HepG2 (cell line): ENCODE data around the gene MVK. TPM values are rescaled to one million over a fixed set of nuclear protein-coding genes. Genes with fewer than 3 reads are reported as not detected.

Source experiments
- ATAC-seq: fragments of 200-7000 bp; cut with Tn5 transposase; 3 replicates; pipeline ENCODE4 v1.9.1; 2020; ENCODE audit warnings: mild to moderate bottlenecking, moderate library complexity
- BruUV-seq: library from RNA; stranded (reverse); fragments of 400-500 nt; replicated peaks from 2 replicates; lab custom pipeline; 2021; lab: Mats Ljungman, UMichigan
- CTCF ChIA-PET: fragments of 300-600 bp; formaldehyde crosslinking; extraction: SDS; loops from one replicate; lab custom pipeline; 2021; ENCODE audit warnings: low total read pairs, inconsistent platforms, low intra/inter-chr PET ratio; lab: Yijun Ruan, JAX
- POLR2A ChIA-PET: fragments of 350-600 bp; sonication (Branson Sonifier 250); formaldehyde crosslinking; loops from one replicate; lab custom pipeline; 2020; ENCODE audit warnings: antibody characterized with exemption, inconsistent platforms; lab: Yijun Ruan, JAX
- DNase-seq: peaks from one replicate; pipeline ENCODE4 v3.0.0-alpha.2; 2015; ENCODE audit warnings: low spot score
- FAIRE-seq: peaks from 3 replicates; lab custom pipeline; 2011; peaks lifted over from hg19 to GRCh38; lab: Jason Lieb, UNC
- H2AFZ ChIP-seq: one replicate; pipeline ENCODE4 v1.6.1; 2011; ENCODE audit warnings: low read length, inconsistent platforms
- H3K27ac ChIP-seq: fragments of 300-600 bp; 3 replicates; pipeline ENCODE4 v1.8.0; 2011; ENCODE audit warnings: mixed run types, mild to moderate bottlenecking, mixed read lengths, low read length, inconsistent platforms; ENCODE audit not compliant: insufficient read depth; ENCODE audit errors: extremely low read length
- H3K27me3 ChIP-seq, 2 experiments: fragments of 200-600 bp in 1 of 2; 2 replicates in 1 of 2; 3 replicates in 1 of 2; pipeline versions ENCODE4 v1.6.0 to v1.8.0; 2011; ENCODE audit warnings: low read length in 2 of 2, mild to moderate bottlenecking in 2 of 2, moderate library complexity in 2 of 2, inconsistent platforms in 1 of 2; ENCODE audit not compliant: insufficient read depth in 2 of 2, control insufficient read depth in 1 of 2
- H3K36me3 ChIP-seq, 2 experiments: fragments of 200-600 bp in 1 of 2; replicated peaks in 1 of 2; 2 replicates in 1 of 2; 3 replicates in 1 of 2; pipeline versions ENCODE4 v1.5.1 to v1.8.0; 2011; ENCODE audit warnings: low read length in 2 of 2, inconsistent platforms in 1 of 2; ENCODE audit not compliant: insufficient read depth in 2 of 2, control insufficient read depth in 1 of 2
- H3K4me1 ChIP-seq: 2 replicates; pipeline ENCODE4 v1.5.1; 2012; ENCODE audit warnings: low read length, inconsistent platforms; ENCODE audit not compliant: insufficient read depth
- H3K4me2 ChIP-seq: 2 replicates; pipeline ENCODE4 v1.6.0; 2011; ENCODE audit warnings: low read depth, low read length, inconsistent platforms
- H3K4me3 ChIP-seq, 3 experiments: fragments of 200-600 bp in 1 of 3; sonication (generic), shearing (Covaris generic) in 1 of 3; replicated peaks in 1 of 3; 2 replicates each; pipeline ENCODE4 v1.5.1; 2011 to 2016; ENCODE audit warnings: low read length in 3 of 3, inconsistent platforms in 2 of 3, low read depth in 2 of 3, mild to moderate bottlenecking in 2 of 3, control low read depth in 1 of 3, mixed read lengths in 1 of 3; ENCODE audit not compliant: insufficient read depth in 1 of 3
- H3K79me2 ChIP-seq: one replicate; pipeline ENCODE4 v1.6.1; 2011; ENCODE audit warnings: low read length, inconsistent platforms; ENCODE audit not compliant: insufficient read depth
- H3K9ac ChIP-seq: 2 replicates; pipeline ENCODE4 v1.6.0; 2011; ENCODE audit warnings: mild to moderate bottlenecking, low read depth, low read length, inconsistent platforms; ENCODE audit not compliant: insufficient read depth
- H3K9me3 ChIP-seq: 2 replicates; pipeline ENCODE4 v1.5.1; 2012; ENCODE audit warnings: mild to moderate bottlenecking, low read length
- H4K20me1 ChIP-seq: 2 replicates; pipeline ENCODE4 v1.6.0; 2011; ENCODE audit warnings: inconsistent platforms, mild to moderate bottlenecking, low read length, moderate library complexity; ENCODE audit not compliant: insufficient read depth
- AGO2 ChIP-seq: fragments of 200-400 bp; formaldehyde crosslinking; optimal IDR thresholded peaks from 2 replicates; pipeline ENCODE3; 2017; ENCODE audit warnings: mild to moderate bottlenecking, low read depth, low read length, moderate library complexity
- ARID5B ChIP-seq: IDR thresholded peaks from 2 replicates; pipeline ENCODE4 v1.4.0; 2020; ENCODE audit warnings: mild to moderate bottlenecking, missing genetic modification reagents
- MAX ChIP-seq: IDR thresholded peaks from 2 replicates; pipeline ENCODE4 v1.6.1; 2012; ENCODE audit warnings: inconsistent platforms
- NR1H2 ChIP-seq: sonication (generic); formaldehyde crosslinking; IDR thresholded peaks from 2 replicates; pipeline ENCODE4 v1.8.1; 2022; ENCODE audit warnings: low read depth, missing genetic modification reagents, borderline replicate concordance
- SMAD3 ChIP-seq: sonication (generic); formaldehyde crosslinking; IDR thresholded peaks from 2 replicates; pipeline ENCODE4 v1.4.0; 2020; ENCODE audit warnings: missing genetic modification reagents
- ZNF609 ChIP-seq: sonication (generic); formaldehyde crosslinking; IDR thresholded peaks from 2 replicates; pipeline ENCODE4 v1.4.0; 2020; ENCODE audit warnings: mild to moderate bottlenecking, missing genetic modification reagents, borderline replicate concordance
- ZNF687 ChIP-seq: sonication (generic); formaldehyde crosslinking; IDR thresholded peaks from 2 replicates; pipeline ENCODE4 v1.5.1; 2020; ENCODE audit warnings: mild to moderate bottlenecking, missing genetic modification reagents, moderate library complexity
- WGBS: methylation state at CpG from one replicate; pipeline ENCODE4 v1.1.6; 2017; ENCODE audit warnings: low lambda C conversion rate; 5-methylcytosine and 5-hydroxymethylcytosine counted together
- in situ Hi-C: cut with HindIII; loops from 2 replicates; pipeline ENCODE4 v1.10.0; 2017; ENCODE audit warnings: low pct_unique_long_range_greater_than_20kb; ENCODE audit not compliant: extremely low pct_ligation_motif_present
- intact Hi-C: fragments of 100-400 bp; cut with micrococcal nuclease; formaldehyde crosslinking; loops from one replicate; pipeline ENCODE4 v1.10.0; 2022; ENCODE audit not compliant: unreplicated experiment
- polyA plus RNA-seq, 8 experiments: library from polyadenylated mRNA; depleted of rRNA in 3 of 8; stranded (reverse) in 7 of 8; unstranded in 1 of 8; fragments of >200 nt; fragmentation: Illumina TruSeq in 4 of 8; extraction: Trizol in 4 of 8; gene quantifications; 2 replicates each; pipeline versions ENCODE4 v1.2.1 to v1.2.3, GENCODE V29; 2011 to 2016; ENCODE audit warnings: low read depth in 4 of 8, missing spikeins in 1 of 8, mixed read lengths in 1 of 8; ENCODE audit not compliant: insufficient read depth in 1 of 8
- total RNA-seq, 5 experiments: library from RNA; depleted of rRNA; stranded (reverse); fragments of >200 nt; fragmentation: Illumina TruSeq; extraction: Trizol; gene quantifications; 2 replicates each; pipeline ENCODE4 v1.2.3, GENCODE V29; 2016; ENCODE audit warnings: low read depth in 1 of 5

The MVK gene
- total and polyA plus RNA-seq, 2 of the 13 experiments (the other 11 are each of a cell fraction or from before 2014, with no cell fraction given) = 11.6 to 66.9 TPM

GRCh38 chr12:109557200-109557599 lies 16.4 kb upstream of the MVK start (continued):
- TF ChIP-seq ARID5B (CRISPR knock-in tag) (no peak), NR1H2 (CRISPR knock-in tag) (no peak)

- H3K9me3 ChIP-seq = no peaks in the 10 kb centered on the region
- H4K20me1 ChIP-seq = no peaks in the 10 kb centered on the region
- DNase-seq (no peak), FAIRE-seq (no peak), ATAC-seq (no peak)
- peaks cover 2 to 14% of the 10 kb centered on the region in 2 experiments; a peak in 3 of 5 replicates for H3K36me3 ChIP-seq
- intact Hi-C loops (no loop called here), in situ Hi-C loops (no loop called here)
- H3K27me3 ChIP-seq = peaks cover 0 to 5% of the 10 kb centered on the region in 2 experiments; a peak in 2 of 5 replicates
- WGBS = 81% methylated on average over 11 of the region's 12 CpGs
- no TSS peak for BruUV-seq
- no peak overlapping the region for H3K9ac ChIP-seq
- POLR2A ChIA-PET = no interaction called here
- no peak for TF ChIP-seq SMAD3 (CRISPR knock-in tag)
- TF ChIP-seq AGO2 = peak; percentile 6
- peak; percentile 2; the same call in 1 of the 2 replicates for TF ChIP-seq MAX
- TF ChIP-seq ZNF609 (CRISPR knock-in tag) = no peak
- TF ChIP-seq ZNF687 (CRISPR knock-in tag) = peak; percentile 59
- no peak overlapping the region for H3K4me3 ChIP-seq
- H3K4me2 ChIP-seq = no peak overlapping the region
- no peak overlapping the region for H3K27ac ChIP-seq
- CTCF ChIA-PET = no interaction called here
- no peak overlapping the region for H2AFZ ChIP-seq
- peaks cover 57% of the 10 kb centered on the region for H3K4me1 ChIP-seq
- no peaks in the 10 kb centered on the region for H3K79me2 ChIP-seq
Measured at GRCh38 chr12:109557805-109558204, 15.8 kb upstream of the MVK start.
